HFF-Myc (cell line): Measurements from ENCODE around the gene RHO.

Source experiments
- DNase-seq: peaks from one replicate; pipeline ENCODE4 v3.0.0-alpha.2; 2011; ENCODE audit warnings: low read depth; ENCODE audit errors: extremely low read depth
- H3K4me3 ChIP-seq: replicated peaks from 2 replicates; pipeline ENCODE4 v1.5.1; 2011; ENCODE audit warnings: low read depth, mild to moderate bottlenecking, control low read depth, low read length
- TF ChIP-seq, protein P1 (sequence below): IDR thresholded peaks from 2 replicates; pipeline ENCODE4 v1.5.1; 2012; ENCODE audit warnings: mild to moderate bottlenecking, low read depth, low read length, control low read depth; ENCODE audit errors: missing control alignments

The RHO gene

DNA sequence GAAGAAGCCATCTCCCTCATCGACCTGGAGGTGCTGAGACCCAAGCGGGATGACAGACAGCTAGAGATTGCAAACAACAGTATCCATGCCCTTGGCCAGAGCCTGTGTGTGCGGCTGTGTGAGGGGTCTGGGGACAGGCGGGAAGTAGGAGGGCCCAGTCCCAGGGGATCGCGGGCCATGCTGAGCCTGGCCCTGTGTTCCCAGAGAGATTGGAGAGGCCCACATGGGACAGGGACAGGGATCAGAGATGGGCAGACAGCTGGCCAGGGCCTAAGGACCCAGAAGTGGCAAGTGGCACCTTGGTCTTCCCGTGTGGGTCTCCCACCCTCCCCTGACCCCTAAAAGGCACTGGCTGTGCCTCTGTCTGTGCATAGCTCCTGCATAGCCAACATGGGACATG lies 10.9 kb upstream of the RHO start:
- TF ChIP-seq, protein P1, sequence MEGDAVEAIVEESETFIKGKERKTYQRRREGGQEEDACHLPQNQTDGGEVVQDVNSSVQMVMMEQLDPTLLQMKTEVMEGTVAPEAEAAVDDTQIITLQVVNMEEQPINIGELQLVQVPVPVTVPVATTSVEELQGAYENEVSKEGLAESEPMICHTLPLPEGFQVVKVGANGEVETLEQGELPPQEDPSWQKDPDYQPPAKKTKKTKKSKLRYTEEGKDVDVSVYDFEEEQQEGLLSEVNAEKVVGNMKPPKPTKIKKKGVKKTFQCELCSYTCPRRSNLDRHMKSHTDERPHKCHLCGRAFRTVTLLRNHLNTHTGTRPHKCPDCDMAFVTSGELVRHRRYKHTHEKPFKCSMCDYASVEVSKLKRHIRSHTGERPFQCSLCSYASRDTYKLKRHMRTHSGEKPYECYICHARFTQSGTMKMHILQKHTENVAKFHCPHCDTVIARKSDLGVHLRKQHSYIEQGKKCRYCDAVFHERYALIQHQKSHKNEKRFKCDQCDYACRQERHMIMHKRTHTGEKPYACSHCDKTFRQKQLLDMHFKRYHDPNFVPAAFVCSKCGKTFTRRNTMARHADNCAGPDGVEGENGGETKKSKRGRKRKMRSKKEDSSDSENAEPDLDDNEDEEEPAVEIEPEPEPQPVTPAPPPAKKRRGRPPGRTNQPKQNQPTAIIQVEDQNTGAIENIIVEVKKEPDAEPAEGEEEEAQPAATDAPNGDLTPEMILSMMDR: no peak
- no peak overlapping the region for H3K4me3 ChIP-seq
- DNase-seq: no peak

DNA sequence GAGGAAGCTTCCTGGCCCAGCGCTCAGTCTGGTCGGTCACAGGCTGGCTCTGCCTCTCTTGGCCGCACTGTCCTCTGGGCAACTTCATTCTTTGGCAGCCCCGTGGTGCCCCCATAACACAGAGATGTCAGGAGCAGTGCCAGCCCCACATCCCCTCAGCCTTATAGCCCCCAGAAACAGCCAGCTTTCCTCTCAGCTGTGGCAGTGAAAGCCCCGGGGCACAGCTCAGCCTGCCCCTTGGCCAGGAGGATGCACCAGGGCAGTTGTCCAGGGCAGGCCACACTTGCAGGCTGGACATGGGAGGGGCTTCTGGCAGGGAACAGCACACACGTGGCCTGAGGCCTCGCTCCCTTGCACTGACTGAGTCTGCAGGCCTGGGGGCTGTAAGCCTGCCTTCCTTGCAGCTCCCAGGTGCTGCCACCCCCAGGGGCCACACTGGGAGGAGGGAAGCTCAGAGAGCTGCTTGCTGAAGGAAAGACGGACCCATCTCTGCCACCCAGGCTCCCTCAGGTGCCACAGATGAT lies 10.3 kb upstream of the RHO start:
- no peak overlapping the region for H3K4me3 ChIP-seq
- TF ChIP-seq, protein P1: no peak
- no peak for DNase-seq

DNA sequence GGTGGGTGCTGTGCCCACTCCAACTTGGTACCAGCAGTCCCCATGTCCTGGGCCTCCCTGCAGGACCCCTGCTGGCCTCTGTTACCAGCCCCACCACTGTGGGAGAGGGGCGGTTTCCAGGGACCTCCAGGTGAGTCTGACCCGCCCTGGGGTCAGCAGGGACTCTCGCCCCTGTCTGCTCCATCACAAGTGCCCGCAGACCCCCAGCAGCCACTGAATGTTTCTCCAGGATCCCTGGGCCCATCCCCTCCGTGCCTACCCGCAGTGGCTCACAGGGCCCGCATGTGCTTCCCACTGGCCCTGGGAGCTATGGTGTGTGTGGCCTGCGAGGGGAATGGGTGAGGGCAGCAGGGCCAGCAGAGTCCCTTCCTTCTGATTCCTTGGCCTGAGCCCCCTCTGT lies 9.9 kb upstream of the RHO start:
- no peak for DNase-seq

DNA sequence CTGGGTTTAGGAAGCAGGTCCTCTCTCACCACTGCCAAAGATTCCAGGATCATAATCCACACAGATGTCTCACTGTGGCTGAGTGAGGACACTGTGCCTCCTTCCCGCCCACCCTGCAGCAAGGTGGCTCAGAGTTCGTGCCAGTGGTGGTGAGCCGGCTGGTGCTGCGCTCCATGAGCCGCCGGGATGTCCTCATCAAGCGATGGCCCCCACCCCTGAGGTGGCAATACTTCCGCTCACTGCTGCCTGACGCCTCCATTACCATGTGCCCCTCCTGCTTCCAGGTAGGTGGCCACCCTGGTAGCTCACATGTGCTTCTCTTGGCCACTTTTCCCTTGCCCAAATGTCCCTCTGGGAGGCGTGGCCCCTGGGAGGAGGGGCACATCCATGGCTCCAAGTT lies 9.0 kb upstream of the RHO start:
- TF ChIP-seq, protein P1: no peak
- DNase-seq: no peak
- H3K4me3 ChIP-seq: no peak overlapping the region

More for the DNA sequence above, 9.9 kb upstream of the RHO start:
- TF ChIP-seq, protein P1: no peak
- no peak overlapping the region for H3K4me3 ChIP-seq

DNA sequence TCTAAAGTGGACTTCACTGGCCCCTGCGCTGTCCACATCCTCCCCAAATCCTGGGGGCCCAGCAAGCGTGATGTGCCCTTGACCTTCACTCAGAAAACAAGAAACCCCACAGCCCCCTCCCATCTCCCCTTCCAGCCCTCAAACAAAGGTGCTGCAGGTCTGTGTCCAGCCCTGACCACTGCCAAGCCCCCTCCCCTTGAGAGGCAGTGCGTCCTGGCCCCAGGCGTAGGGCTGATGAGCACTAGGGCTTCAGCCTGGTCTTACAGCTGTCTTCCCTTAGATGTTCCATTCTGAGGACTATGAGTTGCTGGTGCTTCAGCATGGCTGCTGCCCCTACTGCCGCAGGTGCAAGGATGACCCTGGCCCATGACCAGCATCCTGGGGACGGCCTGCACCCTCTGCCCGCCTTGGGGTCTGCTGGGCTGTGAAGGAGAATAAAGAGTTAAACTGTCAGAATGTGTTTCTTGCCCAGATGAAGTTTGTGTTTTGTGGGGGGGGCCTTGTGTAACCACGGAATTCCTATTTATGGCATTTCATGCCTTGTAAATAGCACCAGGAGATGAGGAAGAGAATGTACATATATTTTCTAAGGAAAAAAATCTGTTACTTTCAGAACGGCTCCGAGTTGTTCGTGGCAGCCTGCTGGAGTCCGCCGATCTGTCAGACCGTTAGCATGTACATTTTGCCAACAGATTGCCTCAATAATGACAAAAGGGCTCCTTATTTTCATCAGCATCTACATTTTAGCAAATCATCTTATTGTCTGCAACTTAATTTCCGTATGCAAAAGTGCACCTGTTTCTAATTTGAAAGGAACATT lies 8.3 kb upstream of the RHO start:
- no peak overlapping the region for H3K4me3 ChIP-seq
- DNase-seq: no peak
- TF ChIP-seq, protein P1: no peak

DNA sequence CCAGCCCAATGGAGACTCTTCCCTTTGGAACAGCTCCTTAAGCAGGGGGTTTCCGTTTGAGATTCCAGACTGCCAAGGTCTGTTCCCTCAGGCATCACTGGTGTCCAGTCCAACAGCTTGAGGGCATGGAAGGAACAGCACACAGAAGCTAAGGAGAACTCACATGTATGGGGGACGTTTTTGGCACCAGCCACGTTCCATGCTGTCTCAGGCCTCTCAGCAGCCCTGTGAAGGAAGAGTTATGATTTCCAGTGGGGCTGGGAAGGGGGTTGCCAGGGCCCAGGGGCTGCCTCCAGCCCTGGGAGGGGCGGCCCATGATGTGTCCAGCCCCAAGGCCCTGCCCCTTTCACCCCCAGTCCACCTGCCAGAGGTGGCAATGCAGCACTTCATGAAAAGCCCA lies 7.5 kb upstream of the RHO start:
- DNase-seq: no peak
- H3K4me3 ChIP-seq: no peak overlapping the region
- TF ChIP-seq, protein P1: no peak
